Type B pancreatic cell (in vitro differentiated cells): ENCODE measurements around the gene LAMA5. TPM values are rescaled to one million over a fixed set of nuclear protein-coding genes. Genes with fewer than 3 reads are reported as not detected.

Experiments used
- DNase-seq: peaks from one replicate; pipeline ENCODE4 v3.0.0; 2021; ENCODE audit warnings: mixed read lengths; ENCODE audit not compliant: unreplicated experiment; ENCODE audit errors: extremely low spot score
- H3K27ac Mint-ChIP-seq: 2 replicates; pipeline ENCODE4 v1.8.0; 2021; ENCODE audit warnings: mild to moderate bottlenecking, mixed read lengths
- H3K27me3 Mint-ChIP-seq: 2 replicates; pipeline ENCODE4 v1.8.0; 2021; ENCODE audit warnings: mixed read lengths
- H3K36me3 Mint-ChIP-seq: 2 replicates; pipeline ENCODE4 v1.8.0; 2021; ENCODE audit warnings: mixed read lengths
- H3K4me1 Mint-ChIP-seq: one replicate; pipeline ENCODE4 v1.8.0; 2021; ENCODE audit warnings: mixed read lengths; ENCODE audit not compliant: unreplicated experiment
- H3K4me3 Mint-ChIP-seq: 2 replicates; pipeline ENCODE4 v1.8.0; 2021; ENCODE audit warnings: mild to moderate bottlenecking, mixed read lengths
- H3K9me3 Mint-ChIP-seq: 2 replicates; pipeline ENCODE4 v1.8.0; 2021; ENCODE audit warnings: mixed read lengths
- CTCF ChIP-seq: fragments of 200-600 bp; sonication (generic); conservative IDR thresholded peaks from 2 replicates; pipeline ENCODE4 v1.5.0; 2021; ENCODE audit warnings: antibody characterized with exemption, mild to moderate bottlenecking
- total RNA-seq: library from RNA; stranded (reverse); gene quantifications from 2 replicates; pipeline ENCODE4 v1.2.1, GENCODE V29; 2021; ENCODE audit warnings: low replicate concordance

The LAMA5 gene
- total RNA-seq, 1 donor from 2014 or later = 246 TPM

GRCh38 chr20:62269378-62269777 lies 97.7 kb downstream of the LAMA5 start:
- DNase-seq = no peak
- Mint-ChIP-seq H3K4me3 (no peak overlapping the region), H3K36me3 (peaks cover 19% of the 10 kb centered on the region), H3K27me3 (no peaks in the 10 kb centered on the region), H3K4me1 (no peaks in the 10 kb centered on the region), H3K9me3 (no peaks in the 10 kb centered on the region), H3K27ac (no peak overlapping the region)
- no peak for TF ChIP-seq CTCF

GRCh38 chr20:62268228-62268900 lies 98.7 kb downstream of the LAMA5 start:
- H3K4me3 Mint-ChIP-seq = no peak overlapping the region
- DNase-seq = no peak
- no peak for TF ChIP-seq CTCF
- H3K27ac Mint-ChIP-seq = no peak overlapping the region
- no peaks in the 10 kb centered on the region for H3K9me3 Mint-ChIP-seq
- H3K27me3 Mint-ChIP-seq = no peaks in the 10 kb centered on the region
- peaks cover 19% of the 10 kb centered on the region for H3K36me3 Mint-ChIP-seq
- H3K4me1 Mint-ChIP-seq = no peaks in the 10 kb centered on the region

GRCh38 chr20:62267543-62267942 lies 99.6 kb downstream of the LAMA5 start:
- TF ChIP-seq CTCF = no peak
- Mint-ChIP-seq H3K4me3 (peak overlapping the region; percentile 34), H3K9me3 (no peaks in the 10 kb centered on the region), H3K27ac (peak overlapping the region; percentile 77), H3K4me1 (no peaks in the 10 kb centered on the region), H3K36me3 (peaks cover 14% of the 10 kb centered on the region), H3K27me3 (no peaks in the 10 kb centered on the region)
- DNase-seq = no peak

- Mint-ChIP-seq H3K36me3 (peaks cover 14% of the 10 kb centered on the region), H3K27me3 (no peaks in the 10 kb centered on the region), H3K27ac (no peak overlapping the region), H3K9me3 (no peaks in the 10 kb centered on the region), H3K4me1 (no peaks in the 10 kb centered on the region), H3K4me3 (no peak overlapping the region)
- no peak for TF ChIP-seq CTCF
- no peak for DNase-seq
These were observed 100.3 kb downstream of the LAMA5 start for GRCh38 chr20:62266851-62267250.

GRCh38 chr20:62266340-62266739 lies 100.8 kb downstream of the LAMA5 start:
- H3K27ac Mint-ChIP-seq = no peak overlapping the region
- H3K4me3 Mint-ChIP-seq = no peak overlapping the region
- DNase-seq = no peak
- H3K4me1 Mint-ChIP-seq = no peaks in the 10 kb centered on the region
- no peaks in the 10 kb centered on the region for H3K27me3 Mint-ChIP-seq
- TF ChIP-seq CTCF = no peak
- peaks cover 14% of the 10 kb centered on the region for H3K36me3 Mint-ChIP-seq
- no peaks in the 10 kb centered on the region for H3K9me3 Mint-ChIP-seq

GRCh38 chr20:62265365-62265764 lies 101.7 kb downstream of the LAMA5 start:
- peaks cover 14% of the 10 kb centered on the region for H3K36me3 Mint-ChIP-seq

More at GRCh38 chr20:62265365-62265764, 101.7 kb downstream of the LAMA5 start:
- H3K27me3 Mint-ChIP-seq = no peaks in the 10 kb centered on the region
- no peak overlapping the region for H3K4me3 Mint-ChIP-seq
- DNase-seq = no peak
- no peak overlapping the region for H3K27ac Mint-ChIP-seq
- no peak for TF ChIP-seq CTCF
- no peaks in the 10 kb centered on the region for H3K9me3 Mint-ChIP-seq
- no peaks in the 10 kb centered on the region for H3K4me1 Mint-ChIP-seq
